ENCODE measurements around the gene GPC3. TPM values are rescaled to one million over a fixed set of nuclear protein-coding genes. Genes with fewer than 3 reads are reported as not detected.
A peak's percentile ranks its signal among the peaks of the same experiment; 100 is the strongest.

Gene GPC3
- total and polyA plus RNA-seq, 4 donors = 8.3 to 270 (median 52.4) TPM

DNA sequence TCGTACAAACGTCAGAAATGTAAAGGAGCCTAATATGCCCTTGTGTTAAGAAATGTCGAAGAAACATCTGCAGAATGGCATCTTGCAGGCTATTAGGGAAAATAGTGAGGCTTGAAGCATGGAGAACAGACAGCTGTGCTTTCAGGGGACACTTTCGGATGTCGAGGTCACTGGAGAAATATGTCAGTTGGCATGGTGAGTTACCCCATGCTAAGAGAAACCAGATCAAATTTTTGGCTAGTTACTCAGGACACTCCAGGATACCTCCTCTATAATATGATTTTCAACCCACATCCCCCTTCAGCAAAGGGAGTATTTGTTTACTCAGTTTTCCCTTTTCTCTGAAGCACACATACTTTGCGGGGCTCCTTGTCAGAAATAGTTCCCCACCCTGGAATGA, 171.4 kb downstream of the GPC3 start:
- H3K27ac ChIP-seq (ENCODE audit: low read depth in 1 of 2, low read length in 1 of 2) = no peak overlapping the region
- H3K27me3 ChIP-seq (ENCODE audit: control insufficient read depth in 3 of 3, insufficient read depth in 3 of 3, low read length in 2 of 3) = peaks cover 0 to 21% (median 8%) of the 10 kb centered on the region in 3 donors
- DNase-seq (peak; percentile 69 to 88 (median 87)), ATAC-seq (ENCODE audit: insufficient read depth, low FRiP score) (no peak)
- H3K9ac ChIP-seq (ENCODE audit: insufficient read depth in 1 of 2, low read length in 2 of 2) = no peak overlapping the region
- TF ChIP-seq, protein P1, sequence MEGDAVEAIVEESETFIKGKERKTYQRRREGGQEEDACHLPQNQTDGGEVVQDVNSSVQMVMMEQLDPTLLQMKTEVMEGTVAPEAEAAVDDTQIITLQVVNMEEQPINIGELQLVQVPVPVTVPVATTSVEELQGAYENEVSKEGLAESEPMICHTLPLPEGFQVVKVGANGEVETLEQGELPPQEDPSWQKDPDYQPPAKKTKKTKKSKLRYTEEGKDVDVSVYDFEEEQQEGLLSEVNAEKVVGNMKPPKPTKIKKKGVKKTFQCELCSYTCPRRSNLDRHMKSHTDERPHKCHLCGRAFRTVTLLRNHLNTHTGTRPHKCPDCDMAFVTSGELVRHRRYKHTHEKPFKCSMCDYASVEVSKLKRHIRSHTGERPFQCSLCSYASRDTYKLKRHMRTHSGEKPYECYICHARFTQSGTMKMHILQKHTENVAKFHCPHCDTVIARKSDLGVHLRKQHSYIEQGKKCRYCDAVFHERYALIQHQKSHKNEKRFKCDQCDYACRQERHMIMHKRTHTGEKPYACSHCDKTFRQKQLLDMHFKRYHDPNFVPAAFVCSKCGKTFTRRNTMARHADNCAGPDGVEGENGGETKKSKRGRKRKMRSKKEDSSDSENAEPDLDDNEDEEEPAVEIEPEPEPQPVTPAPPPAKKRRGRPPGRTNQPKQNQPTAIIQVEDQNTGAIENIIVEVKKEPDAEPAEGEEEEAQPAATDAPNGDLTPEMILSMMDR (IDR thresholded peaks at IDR 0.05; ENCODE audit: control extremely low read depth, extremely low read depth) = no peak
- no peaks in the 10 kb centered on the region for H3K9me3 ChIP-seq (ENCODE audit: control insufficient read depth in 4 of 4, insufficient read depth in 3 of 4, low read length in 3 of 4)
- no peaks in the 10 kb centered on the region for H3K36me3 ChIP-seq (ENCODE audit: control insufficient read depth in 4 of 4, insufficient read depth in 4 of 4, low read length in 4 of 4)
- H3K4me3 ChIP-seq = no peak overlapping the region
- peaks cover 0 to 27% (median 9%) of the 10 kb centered on the region in 5 donors for H3K4me1 ChIP-seq (ENCODE audit: control insufficient read depth in 5 of 5, insufficient read depth in 5 of 5, low read length in 5 of 5)
- WGBS, 2 donors = 58 to 86% methylated on average over 6 of the region's 6 CpGs

DNA sequence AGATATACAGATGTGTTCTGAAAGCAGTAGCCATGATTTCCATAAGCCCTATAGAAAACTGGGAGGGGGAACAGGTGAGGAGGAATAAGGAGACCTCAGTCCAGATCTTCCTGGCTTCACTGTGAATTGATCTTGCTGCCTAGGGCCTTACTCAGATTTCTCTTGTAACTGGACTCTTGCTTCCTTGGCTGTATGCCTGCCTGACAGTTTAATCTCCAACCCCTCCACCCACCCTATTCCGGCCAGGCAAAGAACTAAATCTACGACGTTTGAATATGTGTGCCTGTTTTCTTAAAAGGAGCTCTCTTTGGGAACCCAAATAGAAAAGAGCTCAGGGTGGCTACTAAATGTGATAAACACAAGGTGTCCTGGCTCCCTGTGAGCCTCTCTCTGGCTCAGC, 173.0 kb downstream of the GPC3 start:
- DNase-seq = peak; percentile 38 to 64 (median 59)

DNA sequence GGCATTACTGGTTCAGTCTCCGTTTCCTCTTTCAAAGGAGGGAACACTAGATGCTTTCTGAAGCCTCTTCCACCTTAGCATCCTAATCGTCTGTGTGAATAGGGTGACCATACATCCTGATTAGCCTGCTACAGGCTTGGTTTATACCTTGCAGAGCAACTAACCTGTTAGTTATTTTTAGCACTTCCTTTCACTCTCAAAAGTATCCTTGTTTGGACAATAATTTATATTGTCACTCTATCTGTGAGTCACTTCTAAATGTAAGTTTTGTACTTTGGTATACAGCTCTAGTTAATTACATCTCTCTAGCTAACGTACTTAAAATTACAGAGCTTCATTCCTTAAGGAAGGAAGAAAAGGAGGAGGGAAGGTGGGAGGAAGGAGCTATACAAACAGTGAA, 174.5 kb downstream of the GPC3 start:
- Histone ChIP-seq H3K4me1 (ENCODE audit: control insufficient read depth in 5 of 5, insufficient read depth in 5 of 5, low read length in 5 of 5) (peaks cover 0 to 25% (median 9%) of the 10 kb centered on the region in 5 donors), H3K9me3 (ENCODE audit: control insufficient read depth in 4 of 4, insufficient read depth in 3 of 4, low read length in 3 of 4) (no peaks in the 10 kb centered on the region), H3K4me3 (no peak overlapping the region), H3K27me3 (ENCODE audit: control insufficient read depth in 3 of 3, insufficient read depth in 3 of 3, low read length in 2 of 3) (peaks cover 0 to 12% (median 7%) of the 10 kb centered on the region in 3 donors), H3K36me3 (ENCODE audit: control insufficient read depth in 4 of 4, insufficient read depth in 4 of 4, low read length in 4 of 4) (no peaks in the 10 kb centered on the region), H3K27ac (ENCODE audit: low read depth in 1 of 2, low read length in 1 of 2) (no peak overlapping the region), H3K9ac (ENCODE audit: insufficient read depth in 1 of 2, low read length in 2 of 2) (no peak overlapping the region)
- TF ChIP-seq, protein P1 (IDR thresholded peaks at IDR 0.05; ENCODE audit: control extremely low read depth, extremely low read depth) = no peak
- DNase-seq = no peak
- 70 to 80% methylated on average over 3 of the region's 3 CpGs for WGBS, 2 donors
- no peak for ATAC-seq (ENCODE audit: insufficient read depth, low FRiP score)

More for the DNA sequence above, 173.0 kb downstream of the GPC3 start:
- no peaks in the 10 kb centered on the region for H3K9me3 ChIP-seq (ENCODE audit: control insufficient read depth in 4 of 4, insufficient read depth in 3 of 4, low read length in 3 of 4)
- WGBS, 2 donors = 64 to 79% methylated on average over 3 of the region's 3 CpGs
- H3K36me3 ChIP-seq (ENCODE audit: control insufficient read depth in 4 of 4, insufficient read depth in 4 of 4, low read length in 4 of 4) = no peaks in the 10 kb centered on the region
- H3K27me3 ChIP-seq (ENCODE audit: control insufficient read depth in 3 of 3, insufficient read depth in 3 of 3, low read length in 2 of 3) = peaks cover 0 to 15% (median 10%) of the 10 kb centered on the region in 3 donors
- TF ChIP-seq, protein P1 (IDR thresholded peaks at IDR 0.05; ENCODE audit: control extremely low read depth, extremely low read depth) = no peak
- H3K27ac ChIP-seq (ENCODE audit: low read depth in 1 of 2, low read length in 1 of 2) = no peak overlapping the region
- peaks cover 0 to 27% (median 9%) of the 10 kb centered on the region in 5 donors for H3K4me1 ChIP-seq (ENCODE audit: control insufficient read depth in 5 of 5, insufficient read depth in 5 of 5, low read length in 5 of 5)
- ATAC-seq (ENCODE audit: insufficient read depth, low FRiP score) = no peak
- H3K9ac ChIP-seq (ENCODE audit: insufficient read depth in 1 of 2, low read length in 2 of 2) = no peak overlapping the region
- no peak overlapping the region for H3K4me3 ChIP-seq

DNA sequence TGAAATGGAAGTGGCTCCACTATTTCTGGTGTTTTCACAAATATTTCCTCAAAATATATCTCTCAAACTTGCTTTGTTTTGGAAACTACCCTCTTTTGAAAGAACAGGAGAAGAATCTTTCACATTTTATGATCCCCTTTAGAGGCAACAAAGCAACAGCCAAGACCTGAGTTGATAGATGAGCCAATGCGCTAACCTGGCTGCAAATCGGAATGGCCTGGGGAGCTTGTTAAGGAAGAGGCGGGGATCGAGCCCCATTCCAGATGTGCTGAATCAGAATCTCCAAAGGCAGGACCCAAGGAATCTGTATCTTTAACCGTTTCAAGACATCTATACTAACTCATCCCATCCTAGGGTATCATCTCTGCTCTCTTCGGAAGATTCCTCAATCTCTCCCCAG, 181.3 kb downstream of the GPC3 start:
- 77 to 92% methylated on average over 6 of the region's 6 CpGs for WGBS, 2 donors
- Histone ChIP-seq H3K9ac (ENCODE audit: insufficient read depth in 1 of 2, low read length in 2 of 2) (no peak overlapping the region), H3K4me1 (ENCODE audit: control insufficient read depth in 5 of 5, insufficient read depth in 5 of 5, low read length in 5 of 5) (peaks cover 0 to 2% (median 0%) of the 10 kb centered on the region in 5 donors), H3K4me3 (no peak overlapping the region), H3K27me3 (ENCODE audit: control insufficient read depth in 3 of 3, insufficient read depth in 3 of 3, low read length in 2 of 3) (peaks cover 4 to 13% (median 9%) of the 10 kb centered on the region in 3 donors), H3K27ac (ENCODE audit: low read depth in 1 of 2, low read length in 1 of 2) (no peak overlapping the region), H3K36me3 (ENCODE audit: control insufficient read depth in 4 of 4, insufficient read depth in 4 of 4, low read length in 4 of 4) (no peaks in the 10 kb centered on the region), H3K9me3 (ENCODE audit: control insufficient read depth in 4 of 4, insufficient read depth in 3 of 4, low read length in 3 of 4) (no peaks in the 10 kb centered on the region)
- ATAC-seq (ENCODE audit: insufficient read depth, low FRiP score) = no peak
- DNase-seq = no peak
- TF ChIP-seq, protein P1 (IDR thresholded peaks at IDR 0.05; ENCODE audit: control extremely low read depth, extremely low read depth) = no peak
